K562 treated with DMSO at 1 percent for 48 hours (cell line): Measurements from ENCODE around the gene UBA5. TPM values are rescaled to one million over a fixed set of nuclear protein-coding genes. Genes with fewer than 3 reads are reported as not detected.

Experiments used
- total RNA-seq: library from RNA; unstranded; fragments of 300-600 nt; gene quantifications from 2 replicates; pipeline ENCODE4 v1.2.3, GENCODE V29; 2022; ENCODE audit warnings: low replicate concordance; ENCODE audit errors: extremely low read depth

UBA5 gene
- total RNA-seq: not detected in 2 replicates

DNA sequence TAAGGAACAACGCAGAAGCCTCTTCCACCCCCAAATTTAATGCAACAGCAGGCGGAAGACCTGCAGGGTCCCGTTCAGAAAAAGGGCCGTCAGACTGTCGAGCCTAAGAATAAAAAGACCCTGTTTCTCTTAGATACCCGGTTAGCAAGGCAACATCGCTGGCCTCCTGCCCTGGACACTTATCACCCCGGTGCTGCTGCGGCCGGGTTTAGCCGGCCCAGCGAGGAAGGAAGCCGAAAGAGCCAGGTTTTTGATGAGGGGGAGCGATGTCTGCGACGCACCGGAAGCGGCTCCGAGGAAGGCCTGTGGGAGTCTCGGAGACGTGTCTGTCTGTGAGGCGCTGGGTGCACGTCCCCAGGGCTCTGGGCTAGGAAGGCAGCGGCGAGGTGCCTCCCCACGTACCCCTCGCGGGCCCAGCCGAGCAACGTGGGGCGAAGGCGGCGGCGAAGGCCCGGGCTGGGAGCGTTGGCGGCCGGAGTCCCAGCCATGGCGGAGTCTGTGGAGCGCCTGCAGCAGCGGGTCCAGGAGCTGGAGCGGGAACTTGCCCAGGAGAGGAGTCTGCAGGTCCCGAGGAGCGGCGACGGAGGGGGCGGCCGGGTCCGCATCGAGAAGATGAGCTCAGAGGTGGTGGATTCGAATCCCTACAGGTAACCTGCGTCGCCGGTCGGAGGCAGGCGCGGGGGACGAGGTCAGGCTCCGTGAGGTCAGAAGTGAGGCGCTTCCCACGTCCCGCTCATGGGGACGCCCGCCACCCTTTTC lies at the start of gene UBA5:
TSS of gene UBA5 (plus strand) at position 278 of the 759 bp plus-strand sequence. CDS start at position 487, 209 bp downstream.

DNA sequence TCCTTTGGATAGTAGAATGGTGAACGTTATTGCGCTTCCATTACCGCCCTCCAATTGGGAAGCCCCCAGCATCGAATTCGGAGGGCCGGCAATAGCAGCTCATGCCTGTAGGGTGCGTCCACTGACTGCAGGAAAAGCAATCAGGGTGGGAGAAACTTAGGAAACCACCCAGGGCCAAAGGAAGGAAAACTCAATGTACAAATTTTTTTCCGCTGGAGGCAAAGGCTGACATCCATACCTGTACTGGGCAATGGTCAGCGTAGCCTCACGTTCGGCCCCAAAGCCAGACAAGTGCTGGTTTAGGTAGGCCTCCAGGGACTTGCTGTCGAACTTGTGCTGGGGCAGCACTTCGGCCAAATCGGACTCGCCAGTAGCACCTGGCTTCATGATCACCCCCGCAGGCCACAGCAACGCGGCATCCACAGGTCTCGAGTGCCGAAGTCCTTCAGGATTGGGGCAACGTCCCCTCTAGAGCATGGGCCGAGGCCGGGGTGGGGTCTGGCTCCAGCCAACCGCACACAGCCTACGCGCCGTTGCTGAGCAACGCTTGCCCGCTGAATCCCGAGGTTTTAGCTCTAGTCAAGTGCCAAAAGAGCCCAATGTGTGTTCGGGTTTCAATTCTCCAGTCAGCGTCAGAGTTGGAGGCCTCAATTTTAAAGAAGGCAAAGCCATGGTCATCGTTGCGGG lies 621 bp upstream of the UBA5 start, which contains the start of gene ACAD11:
TSS of gene ACAD11 (minus strand) at position 445 of the 687 bp plus-strand sequence. CDS start at position 387, 58 bp downstream.

DNA sequence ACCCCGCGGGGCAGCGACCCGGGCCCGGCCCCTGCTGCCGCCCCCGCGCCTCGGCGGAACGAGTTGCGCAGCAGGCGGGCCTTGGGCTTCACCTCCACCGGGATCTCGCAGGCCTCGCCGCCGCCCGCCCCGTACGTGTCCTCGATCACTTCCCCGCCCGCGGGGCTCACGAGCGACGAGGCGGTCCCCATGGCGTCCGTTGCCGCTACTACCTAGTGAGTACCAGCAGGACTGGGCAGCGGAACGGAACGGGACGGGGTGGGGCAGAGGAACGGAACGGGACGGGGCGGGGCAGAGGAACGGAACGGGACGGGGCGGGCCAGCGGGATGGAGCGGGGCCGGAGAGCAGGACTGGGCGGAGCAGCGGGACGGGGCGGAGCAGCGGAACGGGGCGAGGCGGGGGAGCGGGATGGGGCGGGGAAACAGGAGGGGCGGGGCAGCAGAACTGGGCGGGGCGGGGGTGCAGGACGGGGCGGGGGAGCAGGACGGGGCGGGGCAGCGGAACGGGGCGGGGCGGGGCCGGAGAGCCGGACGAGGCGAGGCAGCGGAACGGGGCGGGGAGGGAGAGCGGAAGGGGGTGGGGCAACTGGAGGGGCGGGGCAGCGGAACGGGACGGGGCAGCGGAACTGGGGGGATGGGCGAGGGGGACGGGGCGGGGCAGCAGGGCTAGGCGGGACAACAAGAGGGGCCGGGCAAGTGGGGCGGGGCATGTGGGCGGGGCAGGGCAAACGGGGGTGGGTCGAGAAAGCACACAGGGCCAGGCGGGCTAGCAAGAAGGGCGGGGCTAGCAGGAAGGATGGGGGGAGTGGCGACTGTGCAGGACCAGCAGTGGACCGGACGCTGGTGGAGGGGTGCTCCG lies 62.3 kb downstream of the UBA5 start, which contains the start of gene NPHP3:
TSS of gene NPHP3 (minus strand) at position 245 of the 859 bp plus-strand sequence. CDS start at position 191, 54 bp downstream.

Other genes starting within 250 kb of the UBA5 start
- not detected in 2 replicates for gene DNAJC13, start 242.8 kb upstream of the UBA5 start, total RNA-seq
- not detected in 2 replicates for gene ACKR4, start 63.1 kb upstream of the UBA5 start, total RNA-seq
- not detected in 2 replicates for gene ACAD11, start 520 bp upstream of the UBA5 start, total RNA-seq
- gene NPHP3, start 62.1 kb downstream of the UBA5 start, total RNA-seq: not detected in 2 replicates